Transverse colon (tissue), 4 donors: ENCODE measurements around the gene PLCB1. TPM values are rescaled to one million over a fixed set of nuclear protein-coding genes. Genes with fewer than 3 reads are reported as not detected.

Experiments used
- DNase-seq: peaks from one replicate; pipeline ENCODE4 v3.0.0-alpha.2; 2019
- H3K27ac ChIP-seq, 4 donors: fragments of 200-600 bp; sonication (generic); 2 replicates each; pipeline ENCODE4 v1.5.1; 2016 to 2018; ENCODE audit warnings: inconsistent platforms in 4 of 4
- H3K27me3 ChIP-seq: fragments of 200-600 bp; sonication (generic); 2 replicates; pipeline ENCODE4 v1.5.1; 2017; ENCODE audit warnings: inconsistent platforms
- H3K36me3 ChIP-seq, 4 donors: fragments of 200-600 bp; sonication (generic); 2 replicates each; pipeline ENCODE4 v1.5.1; 2017 to 2019; ENCODE audit warnings: inconsistent platforms in 4 of 4
- H3K4me1 ChIP-seq, 4 donors: fragments of 200-600 bp; sonication (generic); 2 replicates each; pipeline ENCODE4 v1.5.1; 2017 to 2020; ENCODE audit warnings: inconsistent platforms in 4 of 4
- H3K4me3 ChIP-seq, 4 donors: fragments of 200-600 bp; sonication (generic); 1 replicate in 1 of 4; 2 replicates in 3 of 4; pipeline versions ENCODE4 v1.5.1 to v1.6.1; 2017 to 2019; ENCODE audit warnings: inconsistent platforms in 4 of 4
- H3K9me3 ChIP-seq, 2 donors: fragments of 200-600 bp; sonication (generic); 2 replicates each; pipeline ENCODE4 v1.5.1; 2017 to 2019; ENCODE audit warnings: inconsistent platforms in 2 of 2
- CTCF ChIP-seq, 5 experiments: fragments of 200-600 bp in 3 of 5; fragments of 450-650 bp in 2 of 5; sonication (generic) in 3 of 5; IDR thresholded peaks; 1 replicate in 2 of 5; 2 replicates in 3 of 5; pipeline ENCODE4 v1.5.1; 2016 to 2017; ENCODE audit warnings: antibody characterized with exemption in 5 of 5, inconsistent platforms in 3 of 5, mild to moderate bottlenecking in 2 of 5, moderate library complexity in 1 of 5
- EP300 ChIP-seq: sonication (generic); formaldehyde crosslinking; IDR thresholded peaks from one replicate; pipeline ENCODE4 v1.6.1; 2017; ENCODE audit warnings: antibody characterized with exemption, low read depth
- POLR2A ChIP-seq: fragments of 450-650 bp; IDR thresholded peaks from one replicate; pipeline ENCODE4 v1.6.1; 2016; ENCODE audit warnings: antibody characterized with exemption, mild to moderate bottlenecking, moderate library complexity
- POLR2AphosphoS5 ChIP-seq, 3 donors: sonication (generic); formaldehyde crosslinking; IDR thresholded peaks; one replicate each; pipeline ENCODE4 v1.6.1; 2016; ENCODE audit warnings: antibody characterized with exemption in 3 of 3
- WGBS, 2 donors: methylation state at CpG; one replicate each; pipeline ENCODE4 v1.1.5; 2018; ENCODE audit warnings: low coverage in 1 of 2; 5-methylcytosine and 5-hydroxymethylcytosine counted together
- in situ Hi-C, 4 donors: fragments of 200-750 bp; cut with MboI; loops; one replicate each; pipeline versions ENCODE4 v1.15.0 to v1.15.1; 2017; ENCODE audit warnings: low sequenced_read_pairs in 3 of 4, low pct_ligation_motif_present in 1 of 4, low pct_unique_long_range_greater_than_20kb in 1 of 4
- intact Hi-C: fragments of 100-400 bp; cut with DNase I; formaldehyde crosslinking; loops from one replicate; pipeline ENCODE4 v1.15.1; 2023; ENCODE audit warnings: low total_unique reads
- total RNA-seq, 4 donors: library from RNA; depleted of rRNA; stranded (reverse); fragments of >200 nt; gene quantifications; one replicate each; pipeline ENCODE4 v1.1.0, GENCODE V29; 2016

Gene PLCB1
- total RNA-seq, 4 donors from 2014 or later = 13.1 to 18.6 (median 15.8) TPM

- no peak for DNase-seq
- Histone ChIP-seq H3K36me3 (no peaks in the 10 kb centered on the region), H3K27me3 (no peaks in the 10 kb centered on the region), H3K4me3 (no peak overlapping the region), H3K9me3 (no peaks in the 10 kb centered on the region), H3K4me1 (no peaks in the 10 kb centered on the region), H3K27ac (no peak overlapping the region)
- intact Hi-C loops (no loop called here), in situ Hi-C loops (no loop called here)
- TF ChIP-seq EP300 (no peak), POLR2A (no peak), POLR2AphosphoS5 (IDR thresholded peaks at IDR 0.05) (no peak), CTCF (IDR thresholded peaks at IDR 0.05) (no peak)
- WGBS, 2 donors = 86 to 87% methylated on average over 2 of the region's 2 CpGs
Observed at GRCh38 chr20:8413691-8414090, 281.6 kb downstream of the PLCB1 start.

- Histone ChIP-seq H3K4me3 (no peak overlapping the region), H3K36me3 (no peaks in the 10 kb centered on the region), H3K27me3 (no peaks in the 10 kb centered on the region), H3K9me3 (no peaks in the 10 kb centered on the region), H3K27ac (no peak overlapping the region), H3K4me1 (no peaks in the 10 kb centered on the region)
- in situ Hi-C loops = no loop called here
- TF ChIP-seq CTCF (IDR thresholded peaks at IDR 0.05) = no peak
- TF ChIP-seq POLR2AphosphoS5 (IDR thresholded peaks at IDR 0.05) = no peak
- TF ChIP-seq EP300 = no peak
- no peak for TF ChIP-seq POLR2A
- no peak for DNase-seq
- intact Hi-C loops = no loop called here
Observed at GRCh38 chr20:8414586-8415274, 282.7 kb downstream of the PLCB1 start.

GRCh38 chr20:8421981-8422380 is 289.9 kb downstream of the PLCB1 start:
- in situ Hi-C loops (no loop called here), intact Hi-C loops (no loop called here)
- Histone ChIP-seq H3K27ac (no peak overlapping the region), H3K36me3 (no peaks in the 10 kb centered on the region), H3K9me3 (no peaks in the 10 kb centered on the region), H3K4me3 (no peak overlapping the region), H3K4me1 (peaks cover 0 to 8% (median 0%) of the 10 kb centered on the region in 4 donors), H3K27me3 (no peaks in the 10 kb centered on the region)
- no peak for DNase-seq
- 63 to 79% methylated on average over 2 of the region's 2 CpGs for WGBS, 2 donors
- TF ChIP-seq POLR2AphosphoS5 (IDR thresholded peaks at IDR 0.05) = no peak
- no peak for TF ChIP-seq CTCF (IDR thresholded peaks at IDR 0.05)
- no peak for TF ChIP-seq POLR2A
- TF ChIP-seq EP300 = no peak

GRCh38 chr20:8423482-8423881 is 291.4 kb downstream of the PLCB1 start:
- TF ChIP-seq POLR2AphosphoS5 (IDR thresholded peaks at IDR 0.05) (no peak), EP300 (no peak), CTCF (IDR thresholded peaks at IDR 0.05) (no peak), POLR2A (no peak)
- 67 to 75% methylated on average over 2 of the region's 2 CpGs for WGBS, 2 donors
- no peak overlapping the region for H3K27ac ChIP-seq
- H3K4me1 ChIP-seq = peaks cover 0 to 12% (median 0%) of the 10 kb centered on the region in 4 donors
- no peaks in the 10 kb centered on the region for H3K9me3 ChIP-seq
- no peak for DNase-seq
- no peak overlapping the region for H3K4me3 ChIP-seq
- H3K27me3 ChIP-seq = no peaks in the 10 kb centered on the region
- intact Hi-C loops = no loop called here
- H3K36me3 ChIP-seq = no peaks in the 10 kb centered on the region
- in situ Hi-C loops = no loop called here
